ENCODE data around the gene PCMT1. TPM values are rescaled to one million over a fixed set of nuclear protein-coding genes. Genes with fewer than 3 reads are reported as not detected.

PCMT1 gene
- total and polyA plus RNA-seq, 2 of the 4 experiments (the other 2 are of a cell fraction), result 101 to 109 TPM

DNA sequence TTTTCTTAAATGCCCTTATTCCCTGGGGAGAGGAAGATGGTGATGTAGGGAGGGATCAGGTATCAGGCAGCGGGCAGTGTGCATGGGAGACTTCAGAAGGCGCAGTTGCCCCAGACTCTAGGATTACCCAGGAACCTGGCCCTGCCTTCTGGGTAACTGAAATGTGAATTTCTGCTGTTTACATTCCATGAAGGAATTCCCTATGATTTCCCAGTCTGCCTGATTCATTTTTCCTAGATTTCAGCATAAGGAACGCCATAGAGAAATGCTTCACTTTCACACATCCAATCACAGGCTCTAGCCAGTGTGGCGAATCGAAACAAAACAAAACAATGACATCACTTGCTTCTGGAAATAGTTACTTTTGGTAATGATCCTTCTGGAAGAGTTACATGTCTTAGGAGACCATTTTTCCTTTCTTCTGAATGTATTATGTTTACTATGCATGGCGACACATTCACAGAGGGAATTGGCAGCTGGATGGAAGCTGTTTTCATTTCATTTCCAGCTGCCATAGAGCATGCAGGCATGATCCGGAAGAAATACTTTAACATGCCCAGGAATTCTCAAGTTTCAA, 81.3 kb downstream of the PCMT1 start:
- no peak overlapping the region for H3K23ac ChIP-seq (ENCODE audit: low read depth, low read length)
- no peak overlapping the region for H3K4me3 ChIP-seq (ENCODE audit: insufficient read depth, low read depth, low read length)
- dilution Hi-C loops (cut with HindIII; ENCODE audit: low sequenced_read_pairs, unreplicated experiment) (no loop called here), intact Hi-C loops (cut with micrococcal nuclease) (no loop called here), in situ Hi-C loops (cut with MboI; ENCODE audit: low sequenced_read_pairs) (loop anchor here (5.0 to 25.0 kb wide), 3 partner anchors 36 to 1231 kb away; partner anchors contain the start of gene RAET1G)
- peaks cover 22% of the 10 kb centered on the region for H3K36me3 ChIP-seq (ENCODE audit: control insufficient read depth, insufficient read depth, low read length)
- H3K27me3 ChIP-seq (ENCODE audit: control insufficient read depth, insufficient read depth, low read length), result no peaks in the 10 kb centered on the region
- no peak overlapping the region for H3K9ac ChIP-seq (ENCODE audit: low read depth, low read length)
- WGBS, 2 experiments (ENCODE audit: extremely low coverage in 2 of 2, insufficient read length in 1 of 2), result 71% methylated on average over 1 of the region's 7 CpGs; no CpG with 5 or more reads in 1 of the 2 experiments
- peak; percentile 85 for DNase-seq
- peak overlapping the region; percentile 18 for H2AFZ ChIP-seq (replicated peaks; ENCODE audit: low read length, poor library complexity)
- H4K5ac ChIP-seq (ENCODE audit: low read depth, low read length), result no peak overlapping the region
- H3K56ac ChIP-seq (ENCODE audit: extremely low read depth, insufficient read depth, low read length), result no peak overlapping the region
- H4K8ac ChIP-seq (ENCODE audit: low read depth in 2 of 2, low read length in 2 of 2), result no peak overlapping the region
- BruUV-seq (replicated peaks), result no TSS peak
- no peak overlapping the region for H3K4ac ChIP-seq (ENCODE audit: low read depth, low read length)
- no peak overlapping the region for H2AK9ac ChIP-seq (replicated peaks; ENCODE audit: low read depth, low read length, poor library complexity)
- H3K9me3 ChIP-seq (ENCODE audit: control insufficient read depth, insufficient read depth, low read length), result no peaks in the 10 kb centered on the region
- H3K4me1 ChIP-seq (ENCODE audit: control insufficient read depth, insufficient read depth, low read length), result peaks cover 6% of the 10 kb centered on the region
- no peaks in the 10 kb centered on the region; the same call in 1 of the 2 replicates for H3K9me1 ChIP-seq (ENCODE audit: insufficient read depth, low read length)
- H4K20me1 ChIP-seq (ENCODE audit: insufficient read depth, low read length), result peaks cover 8% of the 10 kb centered on the region; the same call in 1 of the 2 replicates
- peak overlapping the region; percentile 20 for H2BK5ac ChIP-seq (ENCODE audit: low read depth, low read length, poor library complexity, severe bottlenecking)
- H2AK5ac ChIP-seq (ENCODE audit: low read depth, low read length), result no peak overlapping the region
- H3K27ac ChIP-seq (ENCODE audit: insufficient read depth, low read length), result no peak overlapping the region; the same call in 1 of the 2 replicates
- no peak overlapping the region for H2BK20ac ChIP-seq (ENCODE audit: low read depth, low read length)
- peak overlapping the region; percentile 46 for H3K4me2 ChIP-seq (ENCODE audit: low read depth, low read length)
- TF ChIP-seq, protein P1, sequence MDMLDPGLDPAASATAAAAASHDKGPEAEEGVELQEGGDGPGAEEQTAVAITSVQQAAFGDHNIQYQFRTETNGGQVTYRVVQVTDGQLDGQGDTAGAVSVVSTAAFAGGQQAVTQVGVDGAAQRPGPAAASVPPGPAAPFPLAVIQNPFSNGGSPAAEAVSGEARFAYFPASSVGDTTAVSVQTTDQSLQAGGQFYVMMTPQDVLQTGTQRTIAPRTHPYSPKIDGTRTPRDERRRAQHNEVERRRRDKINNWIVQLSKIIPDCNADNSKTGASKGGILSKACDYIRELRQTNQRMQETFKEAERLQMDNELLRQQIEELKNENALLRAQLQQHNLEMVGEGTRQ (IDR thresholded peaks at IDR 0.05; ENCODE audit: low read depth, low read length), result no peak
- no peak for TF ChIP-seq POLR2A (IDR thresholded peaks at IDR 0.05; ENCODE audit: low read depth, low read length)
- TF ChIP-seq MXI1 (IDR thresholded peaks at IDR 0.05; ENCODE audit: borderline replicate concordance, low read depth, low read length), result no peak
- no peak for TF ChIP-seq RFX5 (IDR thresholded peaks at IDR 0.05; ENCODE audit: low read depth, low read length)
- TF ChIP-seq, protein P2, sequence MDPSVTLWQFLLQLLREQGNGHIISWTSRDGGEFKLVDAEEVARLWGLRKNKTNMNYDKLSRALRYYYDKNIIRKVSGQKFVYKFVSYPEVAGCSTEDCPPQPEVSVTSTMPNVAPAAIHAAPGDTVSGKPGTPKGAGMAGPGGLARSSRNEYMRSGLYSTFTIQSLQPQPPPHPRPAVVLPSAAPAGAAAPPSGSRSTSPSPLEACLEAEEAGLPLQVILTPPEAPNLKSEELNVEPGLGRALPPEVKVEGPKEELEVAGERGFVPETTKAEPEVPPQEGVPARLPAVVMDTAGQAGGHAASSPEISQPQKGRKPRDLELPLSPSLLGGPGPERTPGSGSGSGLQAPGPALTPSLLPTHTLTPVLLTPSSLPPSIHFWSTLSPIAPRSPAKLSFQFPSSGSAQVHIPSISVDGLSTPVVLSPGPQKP (IDR thresholded peaks at IDR 0.05; ENCODE audit: borderline replicate concordance, low read depth, low read length), result no peak
- TF ChIP-seq NFE2L2 (IDR thresholded peaks at IDR 0.05; ENCODE audit: low read depth, low read length), result no peak
- no peak for TF ChIP-seq BHLHE40 (IDR thresholded peaks at IDR 0.05; ENCODE audit: low read depth, low read length)
- TF ChIP-seq CEBPB (IDR thresholded peaks at IDR 0.05; ENCODE audit: low read depth, low read length), result no peak
- no peak for TF ChIP-seq FOS (IDR thresholded peaks at IDR 0.05; ENCODE audit: low read depth, low read length)
- TF ChIP-seq CHD1 (IDR thresholded peaks at IDR 0.05; ENCODE audit: low read depth, low read length), result no peak
- no peak for TF ChIP-seq RCOR1 (IDR thresholded peaks at IDR 0.05; ENCODE audit: insufficient replicate concordance, low read length)
- TF ChIP-seq SMC3 (IDR thresholded peaks at IDR 0.05; ENCODE audit: low read depth, low read length), result no peak
- no peak for TF ChIP-seq RAD21 (IDR thresholded peaks at IDR 0.05; ENCODE audit: low read length)
- TF ChIP-seq MAFK (IDR thresholded peaks at IDR 0.05; ENCODE audit: low read depth, low read length), result no peak
- TF ChIP-seq, protein P3, sequence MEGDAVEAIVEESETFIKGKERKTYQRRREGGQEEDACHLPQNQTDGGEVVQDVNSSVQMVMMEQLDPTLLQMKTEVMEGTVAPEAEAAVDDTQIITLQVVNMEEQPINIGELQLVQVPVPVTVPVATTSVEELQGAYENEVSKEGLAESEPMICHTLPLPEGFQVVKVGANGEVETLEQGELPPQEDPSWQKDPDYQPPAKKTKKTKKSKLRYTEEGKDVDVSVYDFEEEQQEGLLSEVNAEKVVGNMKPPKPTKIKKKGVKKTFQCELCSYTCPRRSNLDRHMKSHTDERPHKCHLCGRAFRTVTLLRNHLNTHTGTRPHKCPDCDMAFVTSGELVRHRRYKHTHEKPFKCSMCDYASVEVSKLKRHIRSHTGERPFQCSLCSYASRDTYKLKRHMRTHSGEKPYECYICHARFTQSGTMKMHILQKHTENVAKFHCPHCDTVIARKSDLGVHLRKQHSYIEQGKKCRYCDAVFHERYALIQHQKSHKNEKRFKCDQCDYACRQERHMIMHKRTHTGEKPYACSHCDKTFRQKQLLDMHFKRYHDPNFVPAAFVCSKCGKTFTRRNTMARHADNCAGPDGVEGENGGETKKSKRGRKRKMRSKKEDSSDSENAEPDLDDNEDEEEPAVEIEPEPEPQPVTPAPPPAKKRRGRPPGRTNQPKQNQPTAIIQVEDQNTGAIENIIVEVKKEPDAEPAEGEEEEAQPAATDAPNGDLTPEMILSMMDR (conservative IDR thresholded peaks at IDR 0.05; ENCODE audit: low read depth, low read length), result no peak
- no peak for TF ChIP-seq MAZ (IDR thresholded peaks at IDR 0.05; ENCODE audit: borderline replicate concordance, low read depth, low read length)
- H4K91ac ChIP-seq (ENCODE audit: insufficient read depth, low read depth, low read length), result no peak overlapping the region
- no peak overlapping the region for H3K18ac ChIP-seq (ENCODE audit: low read depth, low read length)
- peak; percentile 91 for ATAC-seq (ENCODE audit: low read depth)
- ChIA-PET CTCF (no interaction called here), POLR2A (ENCODE audit: unreplicated experiment) (no interaction called here)
- H2BK120ac ChIP-seq (ENCODE audit: low read depth, low read length), result no peak overlapping the region
- H2BK15ac ChIP-seq (ENCODE audit: low read depth, low read length), result no peak overlapping the region
- peak overlapping the region; percentile 28; the same call in 1 of the 2 replicates for H3K14ac ChIP-seq (replicated peaks; ENCODE audit: low read depth, low read length)
- peaks cover 11 to 22% of the 10 kb centered on the region in 2 experiments for H3K79me1 ChIP-seq (ENCODE audit: low read depth in 1 of 2, low read length in 2 of 2)
